ENCODE results near the gene LRBA.

DNA sequence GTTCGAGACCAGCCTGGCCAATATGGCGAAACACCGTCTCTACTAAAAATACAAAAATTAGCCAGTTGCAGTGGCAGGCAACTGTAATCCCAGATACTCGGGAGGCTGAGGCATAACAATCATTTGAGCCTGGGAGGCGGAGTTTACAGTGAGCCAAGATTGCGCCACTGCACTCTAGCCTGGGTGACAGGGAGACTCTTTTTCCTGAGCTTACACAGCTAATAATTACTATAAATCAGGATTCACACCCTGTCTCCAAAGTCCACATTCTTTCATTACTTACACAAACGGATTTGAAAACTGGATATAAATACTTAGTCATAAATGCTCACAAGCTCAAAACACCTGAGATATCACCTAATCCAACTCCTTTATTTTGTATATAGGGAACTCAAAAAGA is 151.6 kb downstream of the LRBA start:
- TF ChIP-seq, protein P1, sequence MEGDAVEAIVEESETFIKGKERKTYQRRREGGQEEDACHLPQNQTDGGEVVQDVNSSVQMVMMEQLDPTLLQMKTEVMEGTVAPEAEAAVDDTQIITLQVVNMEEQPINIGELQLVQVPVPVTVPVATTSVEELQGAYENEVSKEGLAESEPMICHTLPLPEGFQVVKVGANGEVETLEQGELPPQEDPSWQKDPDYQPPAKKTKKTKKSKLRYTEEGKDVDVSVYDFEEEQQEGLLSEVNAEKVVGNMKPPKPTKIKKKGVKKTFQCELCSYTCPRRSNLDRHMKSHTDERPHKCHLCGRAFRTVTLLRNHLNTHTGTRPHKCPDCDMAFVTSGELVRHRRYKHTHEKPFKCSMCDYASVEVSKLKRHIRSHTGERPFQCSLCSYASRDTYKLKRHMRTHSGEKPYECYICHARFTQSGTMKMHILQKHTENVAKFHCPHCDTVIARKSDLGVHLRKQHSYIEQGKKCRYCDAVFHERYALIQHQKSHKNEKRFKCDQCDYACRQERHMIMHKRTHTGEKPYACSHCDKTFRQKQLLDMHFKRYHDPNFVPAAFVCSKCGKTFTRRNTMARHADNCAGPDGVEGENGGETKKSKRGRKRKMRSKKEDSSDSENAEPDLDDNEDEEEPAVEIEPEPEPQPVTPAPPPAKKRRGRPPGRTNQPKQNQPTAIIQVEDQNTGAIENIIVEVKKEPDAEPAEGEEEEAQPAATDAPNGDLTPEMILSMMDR (IDR thresholded peaks at IDR 0.05), result no peak
- TF ChIP-seq POLR2AphosphoS5 (IDR thresholded peaks at IDR 0.05), result no peak
